ENCODE results near the gene PPP4R4. TPM values are rescaled to one million over a fixed set of nuclear protein-coding genes. Genes with fewer than 3 reads are reported as not detected.

The PPP4R4 gene
- total and polyA plus RNA-seq, 2 experiments from 2014 or later: 3.0 to 11.1 TPM

GRCh38 chr14:94128216-94128839 lies 45.8 kb upstream of the PPP4R4 start:
- H3K4me2 ChIP-seq: peak overlapping the region; percentile 81
- H3K27ac Mint-ChIP-seq: no peak overlapping the region

More at GRCh38 chr14:94128216-94128839, 45.8 kb upstream of the PPP4R4 start:
- peaks cover 3% of the 10 kb centered on the region; the same call in 1 of the 3 replicates for H3K9me3 Mint-ChIP-seq
- H3K27ac ChIP-seq (ENCODE audit: low read depth): no peak overlapping the region
- H4K20me1 ChIP-seq (replicated peaks; ENCODE audit: insufficient read depth): no peaks in the 10 kb centered on the region
- no peak for ATAC-seq
- peak overlapping the region; percentile 57 for H3K4me3 ChIP-seq
- H2AFZ ChIP-seq: peak overlapping the region; percentile 96; the same call in 1 of the 2 replicates
- peaks cover 5% of the 10 kb centered on the region for H3K27me3 Mint-ChIP-seq (ENCODE audit: insufficient read depth, low read depth, poor library complexity)
- no peaks in the 10 kb centered on the region for H3K27me3 ChIP-seq (ENCODE audit: insufficient read depth)
- DNase-seq (ENCODE audit: low spot score): no peak
- H3K36me3 Mint-ChIP-seq (ENCODE audit: low read depth): no peaks in the 10 kb centered on the region; the same call in 2 of the 3 replicates
- H3K4me1 ChIP-seq (ENCODE audit: insufficient read depth): peaks cover 11% of the 10 kb centered on the region; the same call in 1 of the 2 replicates
- TF ChIP-seq CTCF (conservative IDR thresholded peaks at IDR 0.05; ENCODE audit: low read depth in 2 of 2) (no peak), POLR2AphosphoS5 (IDR thresholded peaks at IDR 0.05; ENCODE audit: low read depth) (no peak), STAT1 (IDR thresholded peaks at IDR 0.05; ENCODE audit: unreplicated experiment) (no peak), EZH2 (IDR thresholded peaks at IDR 0.05; ENCODE audit: low read depth, unreplicated experiment) (no peak), JUNB (IDR thresholded peaks at IDR 0.05; ENCODE audit: unreplicated experiment) (no peak), EZH2phosphoT487 (IDR thresholded peaks at IDR 0.05; ENCODE audit: unreplicated experiment) (no peak), NANOG (IDR thresholded peaks at IDR 0.05; ENCODE audit: borderline replicate concordance) (no peak), ZNF462 (CRISPR knock-in tag; IDR thresholded peaks at IDR 0.05) (no peak), ZNF331 (CRISPR knock-in tag; IDR thresholded peaks at IDR 0.05; ENCODE audit: low read depth) (no peak), ZNF114 (CRISPR knock-in tag; IDR thresholded peaks at IDR 0.05) (no peak), CREB1 (CRISPR knock-in tag; IDR thresholded peaks at IDR 0.05; ENCODE audit: low read depth) (no peak)
- TF ChIP-seq, protein P1, sequence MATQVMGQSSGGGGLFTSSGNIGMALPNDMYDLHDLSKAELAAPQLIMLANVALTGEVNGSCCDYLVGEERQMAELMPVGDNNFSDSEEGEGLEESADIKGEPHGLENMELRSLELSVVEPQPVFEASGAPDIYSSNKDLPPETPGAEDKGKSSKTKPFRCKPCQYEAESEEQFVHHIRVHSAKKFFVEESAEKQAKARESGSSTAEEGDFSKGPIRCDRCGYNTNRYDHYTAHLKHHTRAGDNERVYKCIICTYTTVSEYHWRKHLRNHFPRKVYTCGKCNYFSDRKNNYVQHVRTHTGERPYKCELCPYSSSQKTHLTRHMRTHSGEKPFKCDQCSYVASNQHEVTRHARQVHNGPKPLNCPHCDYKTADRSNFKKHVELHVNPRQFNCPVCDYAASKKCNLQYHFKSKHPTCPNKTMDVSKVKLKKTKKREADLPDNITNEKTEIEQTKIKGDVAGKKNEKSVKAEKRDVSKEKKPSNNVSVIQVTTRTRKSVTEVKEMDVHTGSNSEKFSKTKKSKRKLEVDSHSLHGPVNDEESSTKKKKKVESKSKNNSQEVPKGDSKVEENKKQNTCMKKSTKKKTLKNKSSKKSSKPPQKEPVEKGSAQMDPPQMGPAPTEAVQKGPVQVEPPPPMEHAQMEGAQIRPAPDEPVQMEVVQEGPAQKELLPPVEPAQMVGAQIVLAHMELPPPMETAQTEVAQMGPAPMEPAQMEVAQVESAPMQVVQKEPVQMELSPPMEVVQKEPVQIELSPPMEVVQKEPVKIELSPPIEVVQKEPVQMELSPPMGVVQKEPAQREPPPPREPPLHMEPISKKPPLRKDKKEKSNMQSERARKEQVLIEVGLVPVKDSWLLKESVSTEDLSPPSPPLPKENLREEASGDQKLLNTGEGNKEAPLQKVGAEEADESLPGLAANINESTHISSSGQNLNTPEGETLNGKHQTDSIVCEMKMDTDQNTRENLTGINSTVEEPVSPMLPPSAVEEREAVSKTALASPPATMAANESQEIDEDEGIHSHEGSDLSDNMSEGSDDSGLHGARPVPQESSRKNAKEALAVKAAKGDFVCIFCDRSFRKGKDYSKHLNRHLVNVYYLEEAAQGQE (IDR thresholded peaks at IDR 0.05; ENCODE audit: unreplicated experiment): no peak
- TF ChIP-seq, protein P2, sequence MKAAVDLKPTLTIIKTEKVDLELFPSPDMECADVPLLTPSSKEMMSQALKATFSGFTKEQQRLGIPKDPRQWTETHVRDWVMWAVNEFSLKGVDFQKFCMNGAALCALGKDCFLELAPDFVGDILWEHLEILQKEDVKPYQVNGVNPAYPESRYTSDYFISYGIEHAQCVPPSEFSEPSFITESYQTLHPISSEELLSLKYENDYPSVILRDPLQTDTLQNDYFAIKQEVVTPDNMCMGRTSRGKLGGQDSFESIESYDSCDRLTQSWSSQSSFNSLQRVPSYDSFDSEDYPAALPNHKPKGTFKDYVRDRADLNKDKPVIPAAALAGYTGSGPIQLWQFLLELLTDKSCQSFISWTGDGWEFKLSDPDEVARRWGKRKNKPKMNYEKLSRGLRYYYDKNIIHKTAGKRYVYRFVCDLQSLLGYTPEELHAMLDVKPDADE (IDR thresholded peaks at IDR 0.05): no peak
- H3F3A ChIP-seq (replicated peaks; ENCODE audit: low read depth): no peaks in the 10 kb centered on the region
- peak overlapping the region; percentile 82 for H3K4me3 Mint-ChIP-seq
- peaks cover 8% of the 10 kb centered on the region for H3K4me1 Mint-ChIP-seq
- H3K79me2 ChIP-seq (replicated peaks; ENCODE audit: insufficient read depth): no peaks in the 10 kb centered on the region
- H3K9me2 ChIP-seq (ENCODE audit: insufficient read depth): no peaks in the 10 kb centered on the region
- no peaks in the 10 kb centered on the region for H3K36me3 ChIP-seq (ENCODE audit: insufficient read depth)

Measured in GM23338 (cell line).